SU-DHL-6 (cell line): Measurements from ENCODE around the gene SMYD2.

Experiments used
- CTCF ChIP-seq: fragments of 200-600 bp; sonication (generic); IDR thresholded peaks from one replicate; pipeline ENCODE4 v1.5.1; 2017; ENCODE audit warnings: antibody characterized with exemption, mild to moderate bottlenecking, low read length, moderate library complexity; ENCODE audit not compliant: insufficient read depth, poor library complexity, severe bottlenecking
- EZH2phosphoT487 ChIP-seq: fragments of 200-600 bp; sonication (generic), shearing (Covaris generic); conservative IDR thresholded peaks from 2 replicates; pipeline ENCODE4 v1.6.1; 2018; ENCODE audit warnings: mild to moderate bottlenecking, antibody characterized with exemption, low read length, moderate library complexity, mixed read lengths

- TF ChIP-seq EZH2phosphoT487 (no peak), CTCF (no peak)
These were observed 29.1 kb downstream of the SMYD2 start for GRCh38 chr1:214310010-214310409.
